Ascending aorta (tissue), 2 donors: ENCODE measurements around the gene APOA4. TPM values are rescaled to one million over a fixed set of nuclear protein-coding genes. Genes with fewer than 3 reads are reported as not detected.
"Not testable (repeated sequence)": the region's sequence is repeated elsewhere in the genome, so short reads cannot be mapped to it uniquely, and the experiment has no call there.

Experiments
- DNase-seq, 2 donors: peaks; one replicate each; pipeline ENCODE4 v3.0.0-alpha.2; 2019; ENCODE audit warnings: low spot score in 2 of 2
- H3K27ac ChIP-seq, 2 donors: fragments of 200-600 bp; sonication (generic); one replicate each; pipeline ENCODE4 v1.5.1; 2016 to 2017; ENCODE audit warnings: mild to moderate bottlenecking in 1 of 2
- H3K27me3 ChIP-seq: fragments of 200-600 bp; sonication (generic); one replicate; pipeline ENCODE4 v1.5.1; 2017
- H3K36me3 ChIP-seq, 2 donors: fragments of 200-600 bp; sonication (generic); one replicate each; pipeline ENCODE4 v1.5.1; 2016
- H3K4me1 ChIP-seq, 2 donors: fragments of 200-600 bp; sonication (generic); one replicate each; pipeline ENCODE4 v1.5.1; 2016 to 2017; ENCODE audit warnings: mild to moderate bottlenecking in 1 of 2
- H3K4me3 ChIP-seq, 2 donors: fragments of 200-600 bp; sonication (generic); one replicate each; pipeline ENCODE4 v1.5.1; 2016 to 2017; ENCODE audit warnings: mild to moderate bottlenecking in 1 of 2
- H3K9me3 ChIP-seq, 2 donors: fragments of 200-600 bp; sonication (generic); one replicate each; pipeline ENCODE4 v1.5.1; 2016
- CTCF ChIP-seq, 3 experiments: fragments of 200-600 bp in 2 of 3; fragments of 450-650 bp in 1 of 3; sonication (generic) in 2 of 3; IDR thresholded peaks; one replicate each; pipeline ENCODE4 v1.5.1; 2016 to 2019; ENCODE audit warnings: antibody characterized with exemption in 3 of 3, mild to moderate bottlenecking in 1 of 3, moderate library complexity in 1 of 3
- intact Hi-C: fragments of 100-400 bp; cut with DNase I; formaldehyde crosslinking; loops from one replicate; pipeline ENCODE4 v1.15.1; 2023
- total RNA-seq: library from RNA; depleted of rRNA; stranded (reverse); fragments of >200 nt; gene quantifications from one replicate; pipeline ENCODE4 v1.1.0, GENCODE V29; 2016

APOA4 gene
- total RNA-seq, 1 donor from 2014 or later = 14.3 TPM

GRCh38 chr11:116804001-116804400 is 19.1 kb downstream of the APOA4 start:
- Histone ChIP-seq H3K4me3 (no peak overlapping the region), H3K27ac (no peak overlapping the region), H3K36me3 (no peaks in the 10 kb centered on the region), H3K27me3 (no peaks in the 10 kb centered on the region), H3K4me1 (no peaks in the 10 kb centered on the region), H3K9me3 (no peaks in the 10 kb centered on the region)
- DNase-seq = no peak
- TF ChIP-seq CTCF (IDR thresholded peaks at IDR 0.05) = no peak
- intact Hi-C loops = no loop called here

GRCh38 chr11:116801662-116802061 is 21.4 kb downstream of the APOA4 start:
- DNase-seq, intact Hi-C loops, H3K4me3 ChIP-seq: not testable (repeated sequence)

GRCh38 chr11:116800610-116801009 is 22.5 kb downstream of the APOA4 start:
- Histone ChIP-seq H3K4me1 (no peaks in the 10 kb centered on the region), H3K27me3 (no peaks in the 10 kb centered on the region), H3K27ac (no peak overlapping the region), H3K9me3 (no peaks in the 10 kb centered on the region), H3K36me3 (no peaks in the 10 kb centered on the region), H3K4me3 (no peak overlapping the region)
- TF ChIP-seq CTCF (IDR thresholded peaks at IDR 0.05) = no peak
- no peak for DNase-seq
- intact Hi-C loops = no loop called here

More at GRCh38 chr11:116801662-116802061, 21.4 kb downstream of the APOA4 start:
- not testable (repeated sequence) for H3K36me3 ChIP-seq, H3K9me3 ChIP-seq, H3K27ac ChIP-seq, H3K4me1 ChIP-seq, H3K27me3 ChIP-seq

- no peaks in the 10 kb centered on the region for H3K4me1 ChIP-seq
- no peak for DNase-seq
- no peaks in the 10 kb centered on the region for H3K27me3 ChIP-seq
- H3K4me3 ChIP-seq = no peak overlapping the region
- TF ChIP-seq CTCF (IDR thresholded peaks at IDR 0.05) = no peak
- intact Hi-C loops = no loop called here
- H3K36me3 ChIP-seq = no peaks in the 10 kb centered on the region
- no peaks in the 10 kb centered on the region for H3K9me3 ChIP-seq
- no peak overlapping the region for H3K27ac ChIP-seq
Measured at GRCh38 chr11:116798368-116798767, 24.7 kb downstream of the APOA4 start.

GRCh38 chr11:116797816-116798215 is 25.3 kb downstream of the APOA4 start:
- intact Hi-C loops = no loop called here
- Histone ChIP-seq H3K36me3 (no peaks in the 10 kb centered on the region), H3K4me3 (no peak overlapping the region), H3K9me3 (no peaks in the 10 kb centered on the region), H3K27ac (no peak overlapping the region), H3K4me1 (no peaks in the 10 kb centered on the region), H3K27me3 (no peaks in the 10 kb centered on the region)
- no peak for TF ChIP-seq CTCF (IDR thresholded peaks at IDR 0.05)
- no peak for DNase-seq

- Histone ChIP-seq H3K9me3 (no peaks in the 10 kb centered on the region), H3K36me3 (no peaks in the 10 kb centered on the region), H3K4me3 (no peak overlapping the region), H3K4me1 (peaks cover 0 to 1% of the 10 kb centered on the region in 2 donors), H3K27ac (no peak overlapping the region), H3K27me3 (no peaks in the 10 kb centered on the region)
- intact Hi-C loops = no loop called here
- DNase-seq = no peak
- no peak for TF ChIP-seq CTCF (IDR thresholded peaks at IDR 0.05)
Measured at GRCh38 chr11:116796548-116796947, 26.6 kb downstream of the APOA4 start.
